HUES6 (cell line): ENCODE measurements around the gene SMCO3.

Source experiments
- H3K27ac ChIP-seq: 2 replicates; pipeline ENCODE4 v1.7.0; 2013; ENCODE audit warnings: low read depth, mild to moderate bottlenecking, low read length, inconsistent platforms
- H3K27me3 ChIP-seq: 2 replicates; pipeline ENCODE4 v1.6.1; 2013; ENCODE audit warnings: low read length; ENCODE audit not compliant: control insufficient read depth, insufficient read depth
- H3K36me3 ChIP-seq: 2 replicates; pipeline ENCODE4 v1.6.1; 2013; ENCODE audit warnings: low read length; ENCODE audit not compliant: control insufficient read depth, insufficient read depth
- H3K4me1 ChIP-seq: 2 replicates; pipeline ENCODE4 v1.6.1; 2013; ENCODE audit warnings: low read length; ENCODE audit not compliant: control insufficient read depth, insufficient read depth
- H3K4me3 ChIP-seq: 2 replicates; pipeline ENCODE4 v1.5.1; 2013; ENCODE audit warnings: low read depth, low read length
- H3K9ac ChIP-seq: one replicate; pipeline ENCODE4 v1.6.1; 2013; ENCODE audit warnings: mild to moderate bottlenecking, low read length
- H3K9me3 ChIP-seq: 2 replicates; pipeline ENCODE4 v1.6.1; 2013; ENCODE audit warnings: low read depth, low read length; ENCODE audit not compliant: control insufficient read depth, insufficient read depth

Gene SMCO3

DNA sequence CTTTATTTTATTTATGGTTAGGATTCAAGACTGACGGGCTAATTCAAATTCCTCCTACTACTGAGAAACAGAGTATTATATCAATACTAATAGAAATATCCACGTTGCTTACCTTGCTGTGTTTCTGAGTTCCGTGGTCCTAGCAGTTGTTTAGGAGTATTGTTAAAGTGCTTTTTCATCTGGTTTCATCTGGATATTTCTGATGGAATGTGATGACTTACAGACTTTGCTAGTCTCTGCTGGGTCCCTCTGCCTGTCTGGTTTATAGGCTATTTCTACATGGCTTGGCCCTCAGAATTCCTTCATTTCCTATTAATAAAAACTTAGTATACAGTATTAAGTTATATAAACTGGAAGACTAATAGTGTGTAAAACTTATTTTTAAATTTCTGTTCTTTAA, at the start of gene SMCO3:
Gene SMCO3, minus strand, starts transcription at position 169 of the 400 bp plus-strand sequence. CDS start 7,502 bp downstream, outside the sequence.
- Histone ChIP-seq H3K27me3 (no peaks in the 10 kb centered on the region), H3K4me1 (no peaks in the 10 kb centered on the region), H3K27ac (no peak within 1 kb of the TSS), H3K9ac (no peak within 1 kb of the TSS), H3K36me3 (no peaks in the 10 kb centered on the region), H3K4me3 (no peak within 1 kb of the TSS), H3K9me3 (no peaks in the 10 kb centered on the region)

DNA sequence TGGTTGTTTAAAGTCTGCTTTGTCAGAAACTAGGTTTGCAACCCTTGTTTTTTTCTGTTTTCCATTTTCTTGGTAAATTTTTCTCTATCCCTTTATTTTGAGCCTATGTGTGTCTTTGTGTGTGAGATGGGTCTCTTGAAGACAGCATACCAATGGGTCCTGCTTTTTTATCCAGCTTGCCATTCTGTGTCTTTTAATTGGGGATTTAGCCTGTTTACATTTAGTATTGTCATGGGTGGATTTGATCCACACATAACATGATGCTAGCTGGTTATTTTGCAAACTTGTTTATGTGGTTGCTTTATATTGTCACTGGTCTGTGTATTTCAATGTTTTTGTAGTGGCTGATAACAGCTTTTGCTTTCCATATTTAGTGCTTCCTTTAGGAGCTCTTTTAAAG, 46.5 kb upstream of the SMCO3 start:
- peaks cover 7% of the 10 kb centered on the region; the same call in 1 of the 2 replicates for H3K9me3 ChIP-seq
- no peaks in the 10 kb centered on the region for H3K36me3 ChIP-seq
- H3K4me1 ChIP-seq = no peaks in the 10 kb centered on the region
- H3K27ac ChIP-seq = no peak overlapping the region
- no peak overlapping the region for H3K9ac ChIP-seq
- no peaks in the 10 kb centered on the region for H3K27me3 ChIP-seq
- no peak overlapping the region for H3K4me3 ChIP-seq

DNA sequence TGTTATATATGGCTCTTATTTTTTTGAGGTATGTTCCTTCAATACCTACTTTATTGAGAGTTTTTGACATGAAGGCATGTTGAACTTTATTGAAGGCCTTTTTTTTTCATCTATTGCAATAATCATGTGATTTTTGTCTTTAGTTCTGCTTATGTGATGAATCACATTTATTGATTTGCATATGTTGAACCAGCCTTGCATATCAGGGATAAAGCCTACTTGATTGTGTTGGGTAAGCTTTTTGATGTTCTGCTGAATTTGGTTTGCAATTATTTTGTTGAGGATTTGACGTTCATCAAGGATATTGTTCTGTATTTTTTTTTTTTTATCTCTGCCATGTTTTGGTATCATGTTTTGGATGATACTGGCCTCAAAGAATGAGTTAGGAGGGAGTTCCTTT, 44.5 kb upstream of the SMCO3 start:
- no peak overlapping the region for H3K4me3 ChIP-seq
- no peaks in the 10 kb centered on the region for H3K27me3 ChIP-seq
- H3K27ac ChIP-seq = no peak overlapping the region
- peaks cover 7% of the 10 kb centered on the region; the same call in 1 of the 2 replicates for H3K9me3 ChIP-seq
- H3K36me3 ChIP-seq = no peaks in the 10 kb centered on the region
- no peak overlapping the region for H3K9ac ChIP-seq
- H3K4me1 ChIP-seq = 0 out of 2 replicates have a peak, but pooled peaks cover 2% of the 10 kb centered on the region

DNA sequence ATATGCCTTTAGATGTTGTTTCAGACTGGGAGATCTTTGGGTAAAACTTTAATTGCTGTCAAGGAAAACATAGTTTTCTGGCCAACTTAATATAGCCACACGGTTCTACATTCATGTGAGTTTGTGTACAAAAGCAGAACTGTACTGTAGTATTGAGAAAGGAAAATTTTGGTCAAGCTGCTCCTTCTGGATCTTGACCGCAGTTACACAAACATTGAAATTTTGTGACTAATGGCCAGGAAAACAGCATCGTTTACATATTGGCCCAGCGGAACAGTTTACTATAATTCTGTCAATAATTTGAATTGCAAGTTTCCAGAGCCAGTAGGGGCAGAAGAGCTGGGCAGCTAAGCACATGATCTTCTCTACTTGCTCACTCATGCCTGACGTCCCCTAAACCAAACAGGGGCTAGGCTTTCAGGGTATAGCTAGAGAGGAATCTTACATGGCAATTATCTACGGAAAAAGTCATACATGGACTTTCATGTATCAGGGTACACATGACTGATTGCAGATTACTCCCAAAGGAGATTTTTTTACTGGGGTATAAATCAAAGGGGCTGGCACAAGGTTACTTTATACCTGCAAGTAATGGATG, 40.7 kb upstream of the SMCO3 start:
- no peaks in the 10 kb centered on the region for H3K36me3 ChIP-seq
- no peaks in the 10 kb centered on the region for H3K27me3 ChIP-seq
- no peaks in the 10 kb centered on the region for H3K9me3 ChIP-seq
- no peak overlapping the region for H3K27ac ChIP-seq
- H3K4me3 ChIP-seq = no peak overlapping the region
- H3K4me1 ChIP-seq = peaks cover 14% of the 10 kb centered on the region; the same call in 1 of the 2 replicates
- no peak overlapping the region for H3K9ac ChIP-seq

DNA sequence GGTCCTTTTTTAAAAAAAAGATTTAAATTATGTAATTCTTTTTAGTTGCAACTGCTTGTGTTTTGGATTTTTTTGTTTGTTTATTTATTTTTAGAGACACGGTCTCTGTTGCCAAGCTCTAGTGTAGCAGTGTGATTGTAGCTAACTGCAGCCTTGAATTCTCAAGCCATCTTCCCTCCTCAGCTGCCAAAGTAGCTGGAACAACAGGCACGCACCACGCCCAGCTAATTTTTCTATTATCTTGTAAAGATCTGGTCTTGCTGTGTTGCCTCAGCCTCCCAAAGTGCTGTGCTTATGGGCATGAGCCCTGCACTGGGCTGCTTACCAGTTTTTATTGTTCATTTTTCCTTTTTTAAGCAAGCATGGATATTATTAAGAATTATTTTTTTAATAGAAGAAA, 40.0 kb upstream of the SMCO3 start:
- Histone ChIP-seq H3K27me3 (no peaks in the 10 kb centered on the region), H3K4me3 (no peak overlapping the region), H3K4me1 (peaks cover 14% of the 10 kb centered on the region; the same call in 1 of the 2 replicates), H3K9ac (no peak overlapping the region), H3K9me3 (no peaks in the 10 kb centered on the region), H3K27ac (no peak overlapping the region), H3K36me3 (no peaks in the 10 kb centered on the region)

DNA sequence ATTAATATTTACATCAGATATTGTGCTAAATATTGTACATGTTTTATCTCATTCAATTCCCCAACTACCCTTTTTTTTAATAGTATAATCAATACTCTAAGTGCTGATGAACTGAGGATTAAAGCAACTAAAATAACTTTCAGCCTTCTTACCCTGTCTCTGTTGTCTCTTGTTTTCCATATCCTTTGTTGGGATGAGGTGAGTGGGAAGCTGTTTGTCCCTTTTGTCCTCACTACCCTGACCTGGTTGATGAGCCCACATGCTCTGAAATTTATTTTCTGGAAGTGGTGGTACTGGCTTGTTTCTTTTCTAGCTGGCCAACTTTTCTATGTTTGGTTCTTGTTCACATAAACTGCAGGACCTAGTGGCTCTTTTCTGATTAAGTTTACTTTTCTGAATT, 38.9 kb upstream of the SMCO3 start:
- H3K27me3 ChIP-seq = no peaks in the 10 kb centered on the region
- no peaks in the 10 kb centered on the region for H3K9me3 ChIP-seq
- H3K27ac ChIP-seq = no peak overlapping the region
- peaks cover 14% of the 10 kb centered on the region; the same call in 1 of the 2 replicates for H3K4me1 ChIP-seq
- no peak overlapping the region for H3K9ac ChIP-seq
- no peaks in the 10 kb centered on the region for H3K36me3 ChIP-seq
- H3K4me3 ChIP-seq = no peak overlapping the region

DNA sequence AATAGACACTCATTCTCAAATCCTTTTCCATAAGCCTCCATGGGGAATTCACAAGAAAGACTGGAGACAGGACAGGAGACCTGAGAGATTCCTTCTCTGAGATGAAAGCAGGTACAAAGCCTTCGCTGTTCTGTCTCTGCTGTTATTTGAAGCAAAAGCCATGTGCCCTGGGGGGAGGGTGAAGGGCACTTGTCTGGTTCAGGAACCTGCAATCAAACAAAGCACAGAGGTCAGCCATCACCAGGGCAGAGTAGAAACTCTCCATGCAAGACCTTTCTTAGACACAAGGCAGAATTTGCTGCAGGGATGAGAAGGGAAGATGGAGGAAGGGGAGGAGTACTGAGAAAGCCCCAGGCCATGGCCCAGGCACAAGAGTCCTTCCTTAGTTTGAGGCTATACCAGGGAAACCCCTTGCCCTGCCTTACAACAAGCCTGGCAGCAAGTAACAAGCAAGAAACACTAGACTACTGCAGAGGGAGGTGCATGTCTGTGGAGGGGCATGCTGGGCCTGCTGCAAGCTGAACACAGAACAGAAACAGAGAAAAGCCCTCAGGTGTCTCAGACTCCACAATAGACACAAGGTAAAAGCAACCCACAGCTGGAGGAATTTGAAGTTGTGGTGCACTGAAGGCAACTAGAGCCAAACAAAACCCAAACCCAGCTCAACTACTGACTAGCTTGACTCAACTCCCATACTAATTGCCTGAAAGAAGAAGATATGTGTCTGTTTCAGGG, 37.1 kb upstream of the SMCO3 start:
- Histone ChIP-seq H3K27ac (no peak overlapping the region), H3K9ac (no peak overlapping the region)

DNA sequence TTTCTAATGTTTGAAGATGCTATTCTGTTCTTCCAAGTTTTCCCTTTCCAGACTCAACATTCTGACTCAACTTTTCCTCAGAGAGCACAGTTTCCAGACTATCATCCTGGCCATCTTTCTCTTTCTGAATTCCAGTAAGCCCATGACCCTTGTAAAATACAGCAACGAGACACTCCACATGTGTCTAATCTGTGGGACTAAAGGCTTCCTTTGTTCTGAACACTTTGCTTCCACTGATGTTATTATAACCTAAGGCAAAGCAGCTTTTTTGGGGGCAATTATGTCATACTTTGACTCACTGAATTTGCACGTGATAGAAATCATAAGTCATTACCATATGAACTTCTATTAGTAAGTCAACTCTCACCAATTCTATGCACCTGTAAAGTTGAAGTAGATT, 35.7 kb upstream of the SMCO3 start:
- Histone ChIP-seq H3K9ac (no peak overlapping the region), H3K27me3 (no peaks in the 10 kb centered on the region), H3K9me3 (no peaks in the 10 kb centered on the region), H3K4me3 (no peak overlapping the region), H3K36me3 (no peaks in the 10 kb centered on the region), H3K4me1 (peaks cover 14% of the 10 kb centered on the region; the same call in 1 of the 2 replicates), H3K27ac (no peak overlapping the region)

More for the DNA sequence above, 37.1 kb upstream of the SMCO3 start:
- Histone ChIP-seq H3K27me3 (no peaks in the 10 kb centered on the region), H3K36me3 (no peaks in the 10 kb centered on the region), H3K9me3 (no peaks in the 10 kb centered on the region), H3K4me3 (no peak overlapping the region), H3K4me1 (peaks cover 14% of the 10 kb centered on the region; the same call in 1 of the 2 replicates)

DNA sequence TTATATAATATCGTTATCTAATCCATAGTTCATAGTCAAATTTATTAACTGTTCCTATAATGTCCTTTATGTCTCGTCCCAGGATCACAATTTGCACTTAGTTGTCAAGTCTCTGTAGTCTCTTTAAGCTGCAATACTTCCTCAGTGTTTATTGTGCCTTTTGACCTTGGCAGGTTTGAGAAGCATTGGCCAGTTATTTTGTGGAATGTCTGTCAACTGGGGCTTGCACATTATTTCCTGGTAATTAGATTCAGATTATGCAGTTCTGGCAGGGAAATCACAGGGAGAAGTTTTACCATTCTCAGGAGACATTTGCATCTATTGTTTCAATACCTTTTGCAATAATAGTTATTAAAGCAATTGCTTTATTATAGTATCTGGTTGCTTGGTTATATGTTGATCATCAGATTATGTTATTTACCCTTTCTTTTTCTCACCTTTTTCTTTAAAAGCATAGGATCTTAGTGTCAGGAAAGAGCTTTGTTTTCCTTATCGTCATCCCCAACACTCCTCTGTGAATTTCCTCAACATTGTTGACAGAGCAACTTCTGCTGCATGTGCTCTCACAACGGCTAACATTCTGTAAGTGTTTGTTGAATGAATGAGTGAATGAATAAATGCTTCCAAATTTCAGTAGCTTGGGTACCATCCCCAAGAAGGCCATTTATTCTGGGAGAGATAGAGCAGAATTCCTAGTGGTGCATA, 33.0 kb upstream of the SMCO3 start:
- Histone ChIP-seq H3K36me3 (no peaks in the 10 kb centered on the region), H3K4me3 (no peak overlapping the region), H3K27ac (no peak overlapping the region), H3K4me1 (0 out of 2 replicates have a peak, but pooled peaks cover 4% of the 10 kb centered on the region), H3K27me3 (no peaks in the 10 kb centered on the region), H3K9ac (no peak overlapping the region), H3K9me3 (no peaks in the 10 kb centered on the region)

DNA sequence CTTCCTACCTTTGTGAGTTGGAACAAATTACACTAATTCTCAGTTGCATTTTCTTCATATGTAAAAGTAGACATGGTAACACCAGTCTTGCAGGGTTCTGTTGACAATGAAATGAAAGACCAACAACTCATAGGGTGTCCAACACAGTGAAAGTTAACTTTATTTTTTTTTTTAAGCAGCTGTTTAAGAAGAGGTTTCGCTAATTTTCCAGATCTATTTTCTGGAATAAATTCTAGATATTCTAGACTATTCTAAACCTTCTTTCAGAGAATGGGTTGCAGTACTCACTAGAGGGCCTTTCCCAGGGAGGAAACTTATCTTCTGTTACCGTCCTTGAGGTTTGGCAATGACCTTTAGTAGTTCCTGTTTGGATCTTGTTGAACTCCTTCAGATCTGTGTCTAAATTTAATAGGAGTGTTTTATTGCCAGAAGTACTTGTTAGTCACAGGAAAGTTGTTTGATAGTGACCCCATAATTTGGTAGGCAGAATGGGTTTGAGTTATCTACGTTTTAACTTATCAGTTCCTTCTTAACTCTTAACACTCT, 32.1 kb upstream of the SMCO3 start:
- Histone ChIP-seq H3K4me3 (no peak overlapping the region), H3K9me3 (no peaks in the 10 kb centered on the region), H3K27ac (no peak overlapping the region), H3K36me3 (no peaks in the 10 kb centered on the region), H3K9ac (no peak overlapping the region), H3K27me3 (no peaks in the 10 kb centered on the region), H3K4me1 (peaks cover 9% of the 10 kb centered on the region; the same call in 1 of the 2 replicates)
